Stimulated activated CD4-positive, alpha-beta T cell treated with anti-CD3 and anti-CD28 coated beads, Interleukin-1b, Interleukin-23, amount 100 ng/mL, for 1 hour (primary cell): ENCODE results near the gene MYO1C.
A peak's percentile ranks its signal among the peaks of the same experiment; 100 is the strongest.
"Not testable (repeated sequence)": the region's sequence is repeated elsewhere in the genome, so short reads cannot be mapped to it uniquely, and the experiment has no call there.

Source experiments
- DNase-seq, 2 donors: peaks; one replicate each; pipeline ENCODE4 v3.0.0-alpha.2; 2020; ENCODE audit warnings: low read depth in 2 of 2

The MYO1C gene

GRCh38 chr17:1464186-1464585, 28.3 kb downstream of the MYO1C start:
- no peak for DNase-seq

GRCh38 chr17:1462164-1463112, 30.0 kb downstream of the MYO1C start:
- DNase-seq: no peak

- no peak for DNase-seq
Measured at GRCh38 chr17:1461198-1461944, 31.1 kb downstream of the MYO1C start.

- DNase-seq: no peak
Measured at GRCh38 chr17:1460233-1460632, 32.3 kb downstream of the MYO1C start.

- DNase-seq: peak; percentile 97 to 98
Measured at GRCh38 chr17:1455797-1456599, 36.5 kb downstream of the MYO1C start, which contains the start of gene CRK. TSS of gene CRK (minus strand) at chr17:1456232. CDS start at chr17:1456117, 115 bp downstream.

GRCh38 chr17:1455291-1455796, 37.1 kb downstream of the MYO1C start:
- DNase-seq: no peak

GRCh38 chr17:1454541-1454940, 37.9 kb downstream of the MYO1C start:
- no peak for DNase-seq

- not testable (repeated sequence) for DNase-seq
Measured at GRCh38 chr17:1453694-1454093, 38.8 kb downstream of the MYO1C start.

- no peak for DNase-seq
Measured at GRCh38 chr17:1452836-1453235, 39.6 kb downstream of the MYO1C start.

GRCh38 chr17:1450261-1450660, 42.2 kb downstream of the MYO1C start:
- not testable (repeated sequence) for DNase-seq

GRCh38 chr17:1449412-1449967, 43.0 kb downstream of the MYO1C start:
- no peak for DNase-seq

GRCh38 chr17:1447052-1447451, 45.4 kb downstream of the MYO1C start:
- DNase-seq: no peak

- DNase-seq: no peak
Measured at GRCh38 chr17:1446201-1446600, 46.3 kb downstream of the MYO1C start.

GRCh38 chr17:1445695-1446094, 46.8 kb downstream of the MYO1C start:
- not testable (repeated sequence) for DNase-seq

- not testable (repeated sequence) for DNase-seq
Measured at GRCh38 chr17:1442721-1443120, 49.8 kb downstream of the MYO1C start.

- no peak for DNase-seq
Measured at GRCh38 chr17:1442187-1442586, 50.3 kb downstream of the MYO1C start.

GRCh38 chr17:1440921-1441320, 51.6 kb downstream of the MYO1C start:
- no peak for DNase-seq

- no peak for DNase-seq
Measured at GRCh38 chr17:1438593-1439083, 53.8 kb downstream of the MYO1C start.

- no peak for DNase-seq
Measured at GRCh38 chr17:1435326-1435725, 57.2 kb downstream of the MYO1C start.

GRCh38 chr17:1434150-1434549, 58.3 kb downstream of the MYO1C start:
- no peak for DNase-seq

GRCh38 chr17:1431631-1432104, 60.8 kb downstream of the MYO1C start:
- DNase-seq: no peak
